ENCODE measurements around the gene SERPINA5. TPM values are rescaled to one million over a fixed set of nuclear protein-coding genes. Genes with fewer than 3 reads are reported as not detected.
A peak's percentile ranks its signal among the peaks of the same experiment; 100 is the strongest.

Gene SERPINA5
- total and polyA plus RNA-seq, 3 donors from 2014 or later, result 940 to 1,170 (median 1,154) TPM

- Histone ChIP-seq H3K4me3 (no peak overlapping the region), H3K27ac (peak overlapping the region; percentile 82 to 83), H3K27me3 (no peaks in the 10 kb centered on the region), H3K4me1 (peaks cover 64% of the 10 kb centered on the region), H3K9me3 (no peaks in the 10 kb centered on the region), H3K36me3 (ENCODE audit: low read depth, missing control alignments) (no peaks in the 10 kb centered on the region)
- WGBS, 2 donors, result 25 to 41% methylated on average over 4 to 5 of the region's 5 CpGs
- peak; percentile 93 for DNase-seq
- TF ChIP-seq CTCF (IDR thresholded peaks at IDR 0.05), result no peak
- TF ChIP-seq POLR2A (IDR thresholded peaks at IDR 0.05), result no peak
- intact Hi-C loops (cut with DNase I; ENCODE audit: low total_unique reads), result no loop called here
These were observed 3.5 kb downstream of the SERPINA5 start for GRCh38 chr14:94584591-94585280.

- no peaks in the 10 kb centered on the region for H3K9me3 ChIP-seq
These were observed 5.4 kb downstream of the SERPINA5 start for GRCh38 chr14:94586635-94587034.

GRCh38 chr14:94588311-94588710 lies 7.1 kb downstream of the SERPINA5 start:
- no peaks in the 10 kb centered on the region for H3K9me3 ChIP-seq
- intact Hi-C loops (cut with DNase I; ENCODE audit: low total_unique reads), result no loop called here
- H3K4me1 ChIP-seq, result peaks cover 49% of the 10 kb centered on the region
- WGBS, 2 donors, result 39 to 51% methylated on average over 4 of the region's 4 CpGs
- no peak overlapping the region for H3K4me3 ChIP-seq
- DNase-seq, result peak; percentile 61
- H3K27ac ChIP-seq, result peak overlapping the region; percentile 43 to 68
- no peaks in the 10 kb centered on the region for H3K27me3 ChIP-seq
- TF ChIP-seq CTCF (IDR thresholded peaks at IDR 0.05) (no peak), POLR2A (IDR thresholded peaks at IDR 0.05) (no peak)
- no peaks in the 10 kb centered on the region for H3K36me3 ChIP-seq (ENCODE audit: low read depth, missing control alignments)

More at GRCh38 chr14:94586635-94587034, 5.4 kb downstream of the SERPINA5 start:
- no peaks in the 10 kb centered on the region for H3K36me3 ChIP-seq (ENCODE audit: low read depth, missing control alignments)
- TF ChIP-seq POLR2A (IDR thresholded peaks at IDR 0.05) (no peak), CTCF (IDR thresholded peaks at IDR 0.05) (no peak)
- no peak for DNase-seq
- peak overlapping the region; percentile 51 to 68 for H3K27ac ChIP-seq
- intact Hi-C loops (cut with DNase I; ENCODE audit: low total_unique reads), result no loop called here
- peaks cover 58% of the 10 kb centered on the region for H3K4me1 ChIP-seq
- H3K4me3 ChIP-seq, result no peak overlapping the region
- no peaks in the 10 kb centered on the region for H3K27me3 ChIP-seq
- 73 to 90% methylated on average over 2 to 4 of the region's 4 CpGs for WGBS, 2 donors

GRCh38 chr14:94591073-94591472 lies 9.8 kb downstream of the SERPINA5 start:
- Histone ChIP-seq H3K27me3 (no peaks in the 10 kb centered on the region), H3K36me3 (ENCODE audit: low read depth, missing control alignments) (no peaks in the 10 kb centered on the region), H3K9me3 (no peaks in the 10 kb centered on the region), H3K27ac (no peak overlapping the region), H3K4me3 (no peak overlapping the region), H3K4me1 (peaks cover 43% of the 10 kb centered on the region)
- DNase-seq, result no peak
- TF ChIP-seq CTCF (IDR thresholded peaks at IDR 0.05) (no peak), POLR2A (IDR thresholded peaks at IDR 0.05) (no peak)
- intact Hi-C loops (cut with DNase I; ENCODE audit: low total_unique reads), result no loop called here

GRCh38 chr14:94591871-94592270 lies 10.6 kb downstream of the SERPINA5 start:
- Histone ChIP-seq H3K9me3 (no peaks in the 10 kb centered on the region), H3K36me3 (ENCODE audit: low read depth, missing control alignments) (no peaks in the 10 kb centered on the region), H3K4me3 (no peak overlapping the region), H3K27me3 (no peaks in the 10 kb centered on the region), H3K27ac (no peak overlapping the region), H3K4me1 (peaks cover 36% of the 10 kb centered on the region)
- no peak for DNase-seq
- TF ChIP-seq POLR2A (IDR thresholded peaks at IDR 0.05), result no peak
- TF ChIP-seq CTCF (IDR thresholded peaks at IDR 0.05), result no peak
- WGBS, 2 donors, result 89 to 94% methylated on average over 1 to 8 of the region's 8 CpGs
- intact Hi-C loops (cut with DNase I; ENCODE audit: low total_unique reads), result no loop called here

All from testis (tissue), 3 donors.